AG04449 (cell line): ENCODE results near the gene CENPX.

Experiments used
- CTCF ChIA-PET: fragments of 350-600 bp; formaldehyde crosslinking; extraction: SDS; loops from one replicate; lab custom pipeline; 2021; ENCODE audit warnings: antibody characterized with exemption; lab: Yijun Ruan, JAX
- POLR2A ChIA-PET: fragments of 400-600, 350-600 bp; formaldehyde crosslinking; extraction: SDS; loops from one replicate; lab custom pipeline; 2020; ENCODE audit warnings: antibody characterized with exemption, inconsistent platforms; lab: Yijun Ruan, JAX
- DNase-seq: peaks from one replicate; pipeline ENCODE4 v3.0.0-alpha.2; 2010; ENCODE audit warnings: low read depth, low spot score
- H3K4me3 ChIP-seq: 2 replicates; pipeline ENCODE4 v1.5.1; 2011; ENCODE audit warnings: low read depth, mild to moderate bottlenecking, control low read depth, low read length
- CTCF ChIP-seq: IDR thresholded peaks from one replicate; pipeline ENCODE4 v1.5.1; 2011; ENCODE audit warnings: mild to moderate bottlenecking, moderate library complexity, low read length, control low read depth, inconsistent platforms; ENCODE audit not compliant: insufficient read depth; ENCODE audit errors: missing control alignments

CENPX gene

GRCh38 chr17:82029391-82029790, 6.7 kb upstream of the CENPX start:
- POLR2A ChIA-PET, result interaction anchor here (1.0 to 1.5 kb wide), 2 partner anchors 21 to 69 kb away, joined by 3 to 4 read pairs; partner anchors contain the start of gene FASN
- TF ChIP-seq CTCF, result no peak
- CTCF ChIA-PET, result interaction anchor here (0.8 to 4.2 kb wide), 19 partner anchors 9 to 292 kb away, joined by 3 to 94 read pairs (median 8); partner anchors contain the start of gene NOTUM

DNA sequence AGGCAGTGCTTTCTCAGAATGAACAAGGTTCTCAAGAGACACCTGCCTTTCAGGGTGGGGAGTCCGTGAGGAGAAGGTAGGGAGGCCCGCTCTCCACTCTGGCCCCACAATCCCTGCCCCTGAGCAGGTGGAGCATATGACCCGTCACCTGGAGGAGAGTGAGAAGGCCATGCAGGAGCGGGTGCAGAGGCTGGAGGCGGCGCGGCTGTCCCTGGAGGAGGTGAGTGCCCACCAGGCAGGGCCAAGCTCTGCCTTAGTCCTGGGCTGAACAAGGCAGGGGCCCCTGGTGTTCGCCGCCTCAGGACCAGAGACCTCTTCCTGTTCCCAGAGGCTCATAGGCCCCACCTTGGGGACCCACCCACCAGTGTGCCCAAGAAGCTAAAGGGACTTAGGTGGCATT, 6.3 kb upstream of the CENPX start:
- POLR2A ChIA-PET, result no interaction called here
- H3K4me3 ChIP-seq, result no peak overlapping the region
- no peak for TF ChIP-seq CTCF
- CTCF ChIA-PET, result interaction anchor here (1.2 to 4.2 kb wide), 11 partner anchors 9 to 203 kb away, joined by 3 to 94 read pairs (median 12); partner anchors contain the start of genes DCXR and NOTUM
- DNase-seq, result no peak

More at GRCh38 chr17:82029391-82029790, 6.7 kb upstream of the CENPX start:
- no peak overlapping the region for H3K4me3 ChIP-seq
- DNase-seq, result no peak

- no peak for TF ChIP-seq CTCF
- DNase-seq, result no peak
- POLR2A ChIA-PET, result no interaction called here
- CTCF ChIA-PET, result interaction anchor here (0.6 to 4.2 kb wide), 5 partner anchors 8 to 128 kb away, joined by 3 to 94 read pairs (median 4); partner anchors contain the start of gene DCXR
- H3K4me3 ChIP-seq, result no peak overlapping the region
Measured at GRCh38 chr17:82028246-82028645, 5.6 kb upstream of the CENPX start.

DNA sequence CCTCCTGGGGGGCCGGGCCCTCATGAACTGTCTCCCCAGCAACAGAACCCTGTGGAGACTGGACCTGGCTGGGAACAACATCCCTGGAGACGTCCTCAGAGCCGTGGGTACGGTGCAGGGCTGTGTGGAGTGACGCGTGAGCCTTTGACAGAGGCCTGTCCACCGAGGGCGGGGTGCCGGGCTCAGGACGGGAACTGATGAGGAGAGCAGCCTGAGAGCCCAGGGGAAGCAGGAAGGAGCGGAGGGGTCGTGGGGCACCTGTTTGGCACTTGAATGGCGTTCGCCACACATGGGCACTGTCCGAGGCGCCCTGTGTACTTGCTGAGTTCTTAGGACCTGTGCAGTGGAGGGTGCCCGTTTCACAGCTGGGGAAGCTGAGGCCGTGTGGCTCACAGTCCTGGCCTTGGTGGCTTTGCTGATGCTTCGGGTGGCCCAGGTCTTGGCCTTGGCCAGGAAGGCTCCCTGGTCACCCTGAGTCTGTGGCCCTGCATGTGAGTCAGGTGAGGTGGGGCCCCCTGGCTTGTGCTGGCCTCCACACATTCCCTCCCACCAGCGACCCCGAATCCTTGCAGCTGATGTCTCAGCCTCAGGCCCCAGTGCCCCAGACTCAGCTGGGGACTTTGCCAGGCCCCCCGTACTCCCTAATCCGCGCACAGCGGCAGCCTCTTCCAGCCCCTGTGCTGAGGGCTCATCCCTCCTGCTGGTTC, 2.9 kb upstream of the CENPX start:
- H3K4me3 ChIP-seq, result no peak overlapping the region
- ChIA-PET POLR2A (interaction anchor here (0.7 kb wide), 1 partner anchor 12 kb away, joined by 3 read pairs; the partner anchor contains the start of gene DCXR), CTCF (interaction anchor here (1.1 to 1.7 kb wide), 3 partner anchors 12 to 129 kb away, joined by 3 to 6 read pairs (median 4); partner anchors contain the start of gene DCXR)
- no peak for TF ChIP-seq CTCF
- no peak for DNase-seq

GRCh38 chr17:82024859-82025258, 2.2 kb upstream of the CENPX start:
- no peak for TF ChIP-seq CTCF
- no peak for DNase-seq
- H3K4me3 ChIP-seq, result no peak overlapping the region
- ChIA-PET POLR2A (no interaction called here), CTCF (interaction anchor here (1.7 to 10.7 kb wide), 2 partner anchors 13 to 63 kb away, joined by 4 to 290 read pairs; partner anchors contain the start of genes DCXR and NOTUM)
